Chondrocyte (in vitro differentiated cells): ENCODE measurements around the gene LRCH3. TPM values are rescaled to one million over a fixed set of nuclear protein-coding genes. Genes with fewer than 3 reads are reported as not detected.

Source experiments
- DNase-seq: peaks from one replicate; pipeline ENCODE4 v3.0.0; 2021; ENCODE audit warnings: mixed read lengths, low spot score
- H3K27ac Mint-ChIP-seq: one replicate; pipeline ENCODE4 v1.8.0; 2021; ENCODE audit warnings: mild to moderate bottlenecking, moderate library complexity, mixed read lengths; ENCODE audit not compliant: unreplicated experiment
- H3K27me3 Mint-ChIP-seq: 2 replicates; pipeline ENCODE4 v1.8.0; 2021; ENCODE audit warnings: low read depth, mixed read lengths
- H3K36me3 Mint-ChIP-seq: 2 replicates; pipeline ENCODE4 v1.8.0; 2021; ENCODE audit warnings: low read depth, mixed read lengths
- H3K4me1 Mint-ChIP-seq: 2 replicates; pipeline ENCODE4 v1.8.0; 2021; ENCODE audit warnings: low read depth, mild to moderate bottlenecking, mixed read lengths
- H3K4me3 Mint-ChIP-seq: one replicate; pipeline ENCODE4 v1.8.0; 2021; ENCODE audit warnings: mild to moderate bottlenecking, moderate library complexity, mixed read lengths; ENCODE audit not compliant: unreplicated experiment
- H3K9me3 Mint-ChIP-seq: 2 replicates; pipeline ENCODE4 v1.8.0; 2021; ENCODE audit warnings: low read depth, mixed read lengths
- CTCF ChIP-seq: fragments of 200-600 bp; sonication (generic); IDR thresholded peaks from 2 replicates; pipeline ENCODE4 v1.5.0; 2021; ENCODE audit warnings: antibody characterized with exemption, mild to moderate bottlenecking, moderate library complexity
- total RNA-seq: library from RNA; stranded (reverse); gene quantifications from 3 replicates; pipeline ENCODE4 v1.2.1, GENCODE V29; 2021

LRCH3 gene
- total RNA-seq, 1 donor from 2014 or later, result 49.8 TPM

DNA sequence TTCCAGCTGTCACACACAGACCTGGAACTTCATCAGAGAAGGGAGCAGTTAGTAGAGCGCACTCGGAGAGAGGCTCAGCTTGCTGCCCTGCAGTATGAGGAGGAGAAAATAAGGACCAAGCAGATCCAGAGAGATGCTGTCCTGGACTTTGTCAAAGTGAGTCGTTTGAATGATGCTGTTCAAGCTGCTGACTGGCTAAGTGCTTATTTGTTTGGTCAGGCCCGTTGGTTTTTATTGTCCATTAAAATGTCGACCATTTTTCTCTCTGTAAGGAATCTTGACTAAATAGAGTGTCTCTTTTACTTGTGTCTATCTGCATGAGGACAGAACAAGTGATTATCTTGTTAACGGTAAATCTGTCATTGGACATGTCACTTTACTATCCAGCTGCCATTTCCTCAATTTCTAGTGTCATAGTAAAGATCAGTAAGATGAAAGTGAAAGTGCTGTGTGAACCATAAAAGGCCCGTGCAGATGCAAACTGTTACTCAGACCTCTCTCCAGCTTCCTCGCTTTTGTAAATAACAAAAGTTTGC, 56.9 kb downstream of the LRCH3 start:
- no peak overlapping the region for H3K27ac Mint-ChIP-seq
- peaks cover 45% of the 10 kb centered on the region for H3K36me3 Mint-ChIP-seq
- H3K9me3 Mint-ChIP-seq, result no peaks in the 10 kb centered on the region
- H3K4me1 Mint-ChIP-seq, result no peaks in the 10 kb centered on the region
- no peak for TF ChIP-seq CTCF
- DNase-seq, result no peak
- no peaks in the 10 kb centered on the region for H3K27me3 Mint-ChIP-seq
- no peak overlapping the region for H3K4me3 Mint-ChIP-seq

- no peaks in the 10 kb centered on the region for H3K9me3 Mint-ChIP-seq
- peak overlapping the region; percentile 13 for H3K4me3 Mint-ChIP-seq
- H3K36me3 Mint-ChIP-seq, result peaks cover 22% of the 10 kb centered on the region
- no peaks in the 10 kb centered on the region for H3K27me3 Mint-ChIP-seq
- H3K27ac Mint-ChIP-seq, result peak overlapping the region; percentile 95
- peak; percentile 8 for TF ChIP-seq CTCF
- DNase-seq, result no peak
- H3K4me1 Mint-ChIP-seq, result peaks cover 28% of the 10 kb centered on the region
These were observed 63.7 kb downstream of the LRCH3 start for GRCh38 chr3:197854596-197855343.

DNA sequence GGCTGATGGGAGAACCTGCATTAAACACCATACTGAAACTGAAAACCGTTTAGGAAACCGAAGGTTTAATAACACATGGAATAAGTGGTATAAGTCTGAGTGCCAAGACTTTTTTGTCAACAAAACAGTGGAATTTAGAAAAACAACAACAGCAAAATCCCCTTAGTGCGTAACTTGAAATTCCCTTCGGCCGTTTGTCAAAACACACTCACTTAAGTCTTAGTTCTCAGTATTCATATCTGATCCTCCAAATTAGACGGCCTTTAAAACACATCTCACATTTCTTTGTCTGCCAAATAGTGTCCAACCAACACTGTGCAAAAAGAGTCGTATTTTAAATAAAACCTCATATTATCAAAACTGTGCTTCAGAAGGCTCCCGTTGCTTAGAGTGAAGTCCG, 64.5 kb downstream of the LRCH3 start:
- Mint-ChIP-seq H3K27ac (peak overlapping the region; percentile 95), H3K36me3 (peaks cover 20% of the 10 kb centered on the region), H3K4me3 (peak overlapping the region; percentile 3), H3K9me3 (no peaks in the 10 kb centered on the region), H3K27me3 (no peaks in the 10 kb centered on the region), H3K4me1 (peaks cover 28% of the 10 kb centered on the region)
- no peak for TF ChIP-seq CTCF
- no peak for DNase-seq

DNA sequence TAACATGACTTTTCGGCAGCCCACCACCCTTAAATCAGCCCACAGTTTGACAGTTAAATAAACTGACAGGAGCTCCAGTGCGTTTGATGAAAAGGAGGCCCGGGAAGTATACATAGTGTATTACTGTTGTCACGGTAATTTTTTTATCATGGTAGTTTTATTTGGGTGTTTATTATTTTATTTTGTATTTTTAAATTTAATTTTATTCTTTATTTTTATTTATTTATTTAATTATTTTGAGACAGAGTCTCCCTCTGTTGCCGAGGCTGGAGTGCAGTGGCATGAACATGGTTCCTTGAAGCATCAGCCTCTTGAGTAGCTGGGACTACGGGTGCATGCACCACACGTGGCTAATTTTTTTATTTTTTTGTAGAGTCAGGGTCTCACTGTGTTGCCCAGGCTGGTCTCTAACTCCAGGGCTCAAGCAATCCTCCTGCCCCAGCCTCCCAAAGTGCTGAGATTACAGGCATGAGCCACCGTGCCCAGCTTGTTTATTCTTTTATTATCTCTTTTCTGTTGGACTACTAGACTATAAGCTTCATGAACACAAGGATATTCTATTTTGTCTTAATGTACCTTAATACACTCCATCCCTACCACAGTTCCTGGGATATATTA, 65.3 kb downstream of the LRCH3 start:
- TF ChIP-seq CTCF, result no peak
- Mint-ChIP-seq H3K4me1 (peaks cover 28% of the 10 kb centered on the region), H3K9me3 (no peaks in the 10 kb centered on the region), H3K27ac (peak overlapping the region; percentile 43), H3K4me3 (no peak overlapping the region), H3K27me3 (no peaks in the 10 kb centered on the region), H3K36me3 (peaks cover 18% of the 10 kb centered on the region)
- DNase-seq, result no peak

GRCh38 chr3:197858133-197858532, 67.1 kb downstream of the LRCH3 start:
- Mint-ChIP-seq H3K27me3 (no peaks in the 10 kb centered on the region), H3K27ac (no peak overlapping the region), H3K4me3 (no peak overlapping the region), H3K9me3 (no peaks in the 10 kb centered on the region), H3K36me3 (peaks cover 14% of the 10 kb centered on the region), H3K4me1 (peaks cover 28% of the 10 kb centered on the region)
- TF ChIP-seq CTCF, result no peak
- no peak for DNase-seq
